OCI-LY7 (cell line): ENCODE measurements around the gene CHL1.

Experiments
- EZH2phosphoT487 ChIP-seq: fragments of 200-600 bp; sonication (generic); IDR thresholded peaks from 2 replicates; pipeline ENCODE4 v1.6.1; 2018; ENCODE audit warnings: low read depth, borderline replicate concordance, mild to moderate bottlenecking, mixed run types, antibody characterized with exemption, low read length, moderate library complexity, mixed read lengths
- TF ChIP-seq, protein P1 (sequence below): fragments of 200-600 bp; sonication (generic); conservative IDR thresholded peaks from 2 replicates; pipeline ENCODE4 v1.5.1; 2014; ENCODE audit warnings: mild to moderate bottlenecking, antibody characterized with exemption, low read length, moderate library complexity, mixed read lengths

- TF ChIP-seq, protein P1, sequence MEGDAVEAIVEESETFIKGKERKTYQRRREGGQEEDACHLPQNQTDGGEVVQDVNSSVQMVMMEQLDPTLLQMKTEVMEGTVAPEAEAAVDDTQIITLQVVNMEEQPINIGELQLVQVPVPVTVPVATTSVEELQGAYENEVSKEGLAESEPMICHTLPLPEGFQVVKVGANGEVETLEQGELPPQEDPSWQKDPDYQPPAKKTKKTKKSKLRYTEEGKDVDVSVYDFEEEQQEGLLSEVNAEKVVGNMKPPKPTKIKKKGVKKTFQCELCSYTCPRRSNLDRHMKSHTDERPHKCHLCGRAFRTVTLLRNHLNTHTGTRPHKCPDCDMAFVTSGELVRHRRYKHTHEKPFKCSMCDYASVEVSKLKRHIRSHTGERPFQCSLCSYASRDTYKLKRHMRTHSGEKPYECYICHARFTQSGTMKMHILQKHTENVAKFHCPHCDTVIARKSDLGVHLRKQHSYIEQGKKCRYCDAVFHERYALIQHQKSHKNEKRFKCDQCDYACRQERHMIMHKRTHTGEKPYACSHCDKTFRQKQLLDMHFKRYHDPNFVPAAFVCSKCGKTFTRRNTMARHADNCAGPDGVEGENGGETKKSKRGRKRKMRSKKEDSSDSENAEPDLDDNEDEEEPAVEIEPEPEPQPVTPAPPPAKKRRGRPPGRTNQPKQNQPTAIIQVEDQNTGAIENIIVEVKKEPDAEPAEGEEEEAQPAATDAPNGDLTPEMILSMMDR: no peak
- TF ChIP-seq EZH2phosphoT487: no peak
Observed at GRCh38 chr3:247916-248315, 51.4 kb downstream of the CHL1 start.
